HUES48 (cell line): ENCODE results near the gene CCDC63.

Source experiments
- H3K27ac ChIP-seq: one replicate; pipeline ENCODE4 v1.7.0; 2013; ENCODE audit warnings: low read depth, low read length, inconsistent platforms
- H3K27me3 ChIP-seq: 2 replicates; pipeline ENCODE4 v1.6.1; 2013; ENCODE audit warnings: mild to moderate bottlenecking, low read length; ENCODE audit not compliant: control insufficient read depth, insufficient read depth
- H3K36me3 ChIP-seq: 2 replicates; pipeline ENCODE4 v1.6.1; 2013; ENCODE audit warnings: low read length; ENCODE audit not compliant: control insufficient read depth, insufficient read depth
- H3K4me1 ChIP-seq: 2 replicates; pipeline ENCODE4 v1.6.1; 2013; ENCODE audit warnings: mild to moderate bottlenecking, low read length; ENCODE audit not compliant: control insufficient read depth, insufficient read depth
- H3K4me3 ChIP-seq: 2 replicates; pipeline ENCODE4 v1.5.1; 2013; ENCODE audit warnings: mild to moderate bottlenecking, low read depth, low read length
- H3K9ac ChIP-seq: 2 replicates; pipeline ENCODE4 v1.6.1; 2013; ENCODE audit warnings: mild to moderate bottlenecking, low read depth, low read length, moderate library complexity
- H3K9me3 ChIP-seq: 2 replicates; pipeline ENCODE4 v1.6.1; 2013; ENCODE audit warnings: low read length; ENCODE audit not compliant: control insufficient read depth, insufficient read depth

The CCDC63 gene

GRCh38 chr12:110880651-110881050 is 33.9 kb downstream of the CCDC63 start:
- Histone ChIP-seq H3K27me3 (no peaks in the 10 kb centered on the region), H3K9me3 (no peaks in the 10 kb centered on the region), H3K4me3 (no peak overlapping the region), H3K9ac (no peak overlapping the region), H3K36me3 (no peaks in the 10 kb centered on the region), H3K27ac (no peak overlapping the region), H3K4me1 (no peaks in the 10 kb centered on the region)

GRCh38 chr12:110883251-110883650 is 36.5 kb downstream of the CCDC63 start:
- Histone ChIP-seq H3K27ac (no peak overlapping the region), H3K27me3 (no peaks in the 10 kb centered on the region), H3K4me3 (no peak overlapping the region), H3K4me1 (no peaks in the 10 kb centered on the region), H3K9me3 (no peaks in the 10 kb centered on the region), H3K9ac (no peak overlapping the region), H3K36me3 (no peaks in the 10 kb centered on the region)

GRCh38 chr12:110885152-110885840 is 38.5 kb downstream of the CCDC63 start:
- no peaks in the 10 kb centered on the region for H3K36me3 ChIP-seq
- no peaks in the 10 kb centered on the region for H3K27me3 ChIP-seq
- no peak overlapping the region for H3K4me3 ChIP-seq
- H3K9ac ChIP-seq = no peak overlapping the region
- no peaks in the 10 kb centered on the region for H3K9me3 ChIP-seq
- H3K27ac ChIP-seq = no peak overlapping the region
- H3K4me1 ChIP-seq = no peaks in the 10 kb centered on the region

- Histone ChIP-seq H3K9ac (no peak overlapping the region), H3K36me3 (no peaks in the 10 kb centered on the region), H3K4me1 (no peaks in the 10 kb centered on the region), H3K9me3 (no peaks in the 10 kb centered on the region), H3K4me3 (no peak overlapping the region), H3K27me3 (no peaks in the 10 kb centered on the region), H3K27ac (no peak overlapping the region)
Observed at GRCh38 chr12:110888256-110888991, 41.6 kb downstream of the CCDC63 start.

GRCh38 chr12:110889361-110889760 is 42.6 kb downstream of the CCDC63 start:
- H3K9ac ChIP-seq = no peak overlapping the region
- H3K4me3 ChIP-seq = no peak overlapping the region
- H3K27ac ChIP-seq = no peak overlapping the region
- 0 out of 2 replicates have a peak, but pooled peaks cover 2% of the 10 kb centered on the region for H3K4me1 ChIP-seq
- no peaks in the 10 kb centered on the region for H3K9me3 ChIP-seq
- H3K36me3 ChIP-seq = no peaks in the 10 kb centered on the region
- no peaks in the 10 kb centered on the region for H3K27me3 ChIP-seq

- Histone ChIP-seq H3K9me3 (no peaks in the 10 kb centered on the region), H3K27ac (no peak overlapping the region), H3K36me3 (no peaks in the 10 kb centered on the region), H3K9ac (no peak overlapping the region), H3K4me1 (0 out of 2 replicates have a peak, but pooled peaks cover 2% of the 10 kb centered on the region), H3K4me3 (no peak overlapping the region), H3K27me3 (no peaks in the 10 kb centered on the region)
Observed at GRCh38 chr12:110893956-110894355, 47.2 kb downstream of the CCDC63 start.

GRCh38 chr12:110896559-110896958 is 49.8 kb downstream of the CCDC63 start:
- Histone ChIP-seq H3K4me3 (no peak overlapping the region), H3K4me1 (0 out of 2 replicates have a peak, but pooled peaks cover 2% of the 10 kb centered on the region), H3K9ac (no peak overlapping the region), H3K36me3 (no peaks in the 10 kb centered on the region), H3K27ac (no peak overlapping the region), H3K27me3 (no peaks in the 10 kb centered on the region), H3K9me3 (no peaks in the 10 kb centered on the region)

- no peaks in the 10 kb centered on the region for H3K9me3 ChIP-seq
- H3K4me1 ChIP-seq = no peaks in the 10 kb centered on the region
- H3K36me3 ChIP-seq = no peaks in the 10 kb centered on the region
- no peak overlapping the region for H3K27ac ChIP-seq
- H3K4me3 ChIP-seq = no peak overlapping the region
- H3K9ac ChIP-seq = no peak overlapping the region
- no peaks in the 10 kb centered on the region for H3K27me3 ChIP-seq
Observed at GRCh38 chr12:110901401-110901800, 54.6 kb downstream of the CCDC63 start.

- Histone ChIP-seq H3K4me1 (no peaks in the 10 kb centered on the region), H3K36me3 (no peaks in the 10 kb centered on the region), H3K9me3 (no peaks in the 10 kb centered on the region), H3K9ac (no peak overlapping the region), H3K27me3 (no peaks in the 10 kb centered on the region), H3K27ac (no peak overlapping the region), H3K4me3 (no peak overlapping the region)
Observed at GRCh38 chr12:110903511-110903910, 56.7 kb downstream of the CCDC63 start.

- no peak overlapping the region for H3K27ac ChIP-seq
- H3K27me3 ChIP-seq = no peaks in the 10 kb centered on the region
- H3K4me1 ChIP-seq = no peaks in the 10 kb centered on the region
- H3K36me3 ChIP-seq = no peaks in the 10 kb centered on the region
- no peak overlapping the region for H3K9ac ChIP-seq
- H3K4me3 ChIP-seq = no peak overlapping the region
- no peaks in the 10 kb centered on the region for H3K9me3 ChIP-seq
Observed at GRCh38 chr12:110906083-110906482, 59.3 kb downstream of the CCDC63 start.

GRCh38 chr12:110906516-110906915 is 59.7 kb downstream of the CCDC63 start:
- H3K4me1 ChIP-seq = no peaks in the 10 kb centered on the region
- no peaks in the 10 kb centered on the region for H3K9me3 ChIP-seq
- no peaks in the 10 kb centered on the region for H3K36me3 ChIP-seq
- H3K4me3 ChIP-seq = no peak overlapping the region
- no peak overlapping the region for H3K27ac ChIP-seq
- H3K27me3 ChIP-seq = no peaks in the 10 kb centered on the region
- no peak overlapping the region for H3K9ac ChIP-seq
